Measurements from ENCODE around the gene PDE11A.
"Not testable (repeated sequence)": the region's sequence is repeated elsewhere in the genome, so short reads cannot be mapped to it uniquely, and the experiment has no call there.

PDE11A gene

GRCh38 chr2:177808984-177809809 lies 263.4 kb downstream of the PDE11A start:
- DNase-seq: no peak
- TF ChIP-seq POLR2A (IDR thresholded peaks at IDR 0.05; ENCODE audit: low read length): no peak
- TF ChIP-seq GATA1 (IDR thresholded peaks at IDR 0.05; ENCODE audit: low read depth, low read length): no peak

- no peak for DNase-seq
- TF ChIP-seq POLR2A (IDR thresholded peaks at IDR 0.05; ENCODE audit: low read length) (no peak), GATA1 (IDR thresholded peaks at IDR 0.05; ENCODE audit: low read depth, low read length) (no peak)
Measured at GRCh38 chr2:177806025-177806424, 266.6 kb downstream of the PDE11A start.

- peak; percentile 14 to 15 for DNase-seq
- TF ChIP-seq GATA1 (IDR thresholded peaks at IDR 0.05; ENCODE audit: low read depth, low read length) (no peak), POLR2A (IDR thresholded peaks at IDR 0.05; ENCODE audit: low read length) (no peak)
Measured at GRCh38 chr2:177799531-177799930, 273.0 kb downstream of the PDE11A start.

GRCh38 chr2:177797808-177798207 lies 274.8 kb downstream of the PDE11A start:
- DNase-seq: no peak
- TF ChIP-seq POLR2A (IDR thresholded peaks at IDR 0.05; ENCODE audit: low read length): no peak
- no peak for TF ChIP-seq GATA1 (IDR thresholded peaks at IDR 0.05; ENCODE audit: low read depth, low read length)

- TF ChIP-seq GATA1 (IDR thresholded peaks at IDR 0.05; ENCODE audit: low read depth, low read length) (no peak), POLR2A (IDR thresholded peaks at IDR 0.05; ENCODE audit: low read length) (no peak)
- no peak for DNase-seq
Measured at GRCh38 chr2:177796654-177797415, 275.7 kb downstream of the PDE11A start.

DNA sequence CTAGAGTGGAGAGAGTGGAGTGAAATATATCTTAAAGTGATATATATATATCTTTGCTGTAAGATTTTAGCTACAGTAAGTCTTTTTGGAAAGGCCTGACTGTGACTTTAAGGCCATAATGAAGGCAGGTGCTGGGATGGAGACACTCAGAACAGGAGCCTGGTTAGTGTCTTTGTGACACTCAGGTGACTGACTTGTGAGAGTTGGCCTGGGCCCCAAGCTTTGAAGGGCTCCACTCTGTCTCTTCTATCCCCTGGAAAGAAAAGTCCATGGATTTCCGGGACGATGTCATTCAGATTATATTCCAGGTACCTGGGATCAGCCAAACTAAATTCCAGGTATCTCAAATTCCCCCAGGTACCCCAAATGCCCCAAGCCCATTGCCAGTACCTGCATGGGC lies 276.6 kb downstream of the PDE11A start:
- no peak for DNase-seq
- TF ChIP-seq POLR2A (IDR thresholded peaks at IDR 0.05; ENCODE audit: low read length): no peak
- no peak for TF ChIP-seq GATA1 (IDR thresholded peaks at IDR 0.05; ENCODE audit: low read depth, low read length)

GRCh38 chr2:177785143-177785542 lies 287.4 kb downstream of the PDE11A start:
- DNase-seq: not testable (repeated sequence)

DNA sequence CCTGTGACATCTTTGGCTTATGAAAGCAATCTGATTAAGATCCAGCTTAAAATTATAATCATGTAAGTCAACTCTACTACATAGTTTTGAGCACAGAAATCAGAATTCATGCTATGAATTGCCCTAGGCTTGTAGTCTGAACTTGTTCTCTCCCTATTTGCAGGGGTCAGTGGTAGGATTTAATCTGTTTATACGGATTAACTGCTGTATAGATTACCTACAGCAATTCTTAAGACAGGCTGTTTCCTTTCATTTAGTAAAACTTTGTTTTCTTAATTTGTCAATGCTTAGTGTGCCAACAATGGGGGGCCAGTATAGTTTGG lies 287.9 kb downstream of the PDE11A start:
- TF ChIP-seq POLR2A (IDR thresholded peaks at IDR 0.05; ENCODE audit: low read length): no peak
- DNase-seq: no peak

DNA sequence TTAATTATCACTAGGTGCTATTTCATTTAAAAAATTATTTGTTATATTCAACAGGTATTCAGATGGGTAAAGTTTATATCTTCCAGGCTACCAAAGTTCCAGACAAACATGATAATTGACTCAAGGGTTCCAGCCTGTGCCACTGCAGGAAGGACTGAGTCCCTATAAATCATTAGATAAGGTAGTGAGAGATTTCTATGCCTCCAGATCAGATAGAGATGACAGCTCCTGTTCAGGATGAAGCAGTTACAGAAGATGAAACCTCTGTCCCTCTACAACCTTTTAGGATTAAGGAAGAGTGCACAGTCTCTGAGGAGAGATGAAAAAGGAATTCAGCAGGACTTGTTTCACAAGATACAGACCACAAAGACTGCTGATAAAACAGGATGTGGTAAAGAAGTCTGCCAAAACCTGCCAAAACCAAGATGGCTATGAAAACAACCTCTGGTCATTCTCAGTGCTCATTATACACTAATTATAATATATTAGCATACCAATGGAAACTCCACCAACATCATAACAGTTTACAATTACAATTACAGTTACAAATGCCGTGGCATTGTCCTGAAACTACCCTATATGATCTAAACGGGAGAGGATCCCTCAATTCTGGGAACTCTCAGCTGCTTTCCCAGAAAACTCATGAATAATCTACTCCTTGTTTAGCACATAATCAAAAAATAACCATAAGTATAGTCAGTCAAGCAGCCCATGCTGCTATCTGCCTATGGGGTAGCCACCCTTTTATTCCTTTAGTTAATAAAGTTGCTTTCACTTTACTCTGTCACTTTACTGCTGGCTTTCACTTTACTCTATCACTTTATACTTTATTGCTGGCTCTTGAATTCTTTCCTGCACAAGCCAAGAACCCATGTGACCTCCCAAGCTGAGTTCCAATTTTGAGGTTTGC lies 288.5 kb downstream of the PDE11A start:
- TF ChIP-seq POLR2A (IDR thresholded peaks at IDR 0.05; ENCODE audit: low read length): no peak
- TF ChIP-seq GATA1 (IDR thresholded peaks at IDR 0.05; ENCODE audit: low read depth, low read length): no peak
- no peak for DNase-seq

GRCh38 chr2:177783091-177783490 lies 289.5 kb downstream of the PDE11A start:
- TF ChIP-seq POLR2A (IDR thresholded peaks at IDR 0.05; ENCODE audit: low read length) (no peak), GATA1 (IDR thresholded peaks at IDR 0.05; ENCODE audit: low read depth, low read length) (no peak)
- no peak for DNase-seq

- no peak for TF ChIP-seq GATA1 (IDR thresholded peaks at IDR 0.05; ENCODE audit: low read depth, low read length)
- no peak for TF ChIP-seq POLR2A (IDR thresholded peaks at IDR 0.05; ENCODE audit: low read length)
- no peak for DNase-seq
Measured at GRCh38 chr2:177782613-177783012, 290.0 kb downstream of the PDE11A start.

DNA sequence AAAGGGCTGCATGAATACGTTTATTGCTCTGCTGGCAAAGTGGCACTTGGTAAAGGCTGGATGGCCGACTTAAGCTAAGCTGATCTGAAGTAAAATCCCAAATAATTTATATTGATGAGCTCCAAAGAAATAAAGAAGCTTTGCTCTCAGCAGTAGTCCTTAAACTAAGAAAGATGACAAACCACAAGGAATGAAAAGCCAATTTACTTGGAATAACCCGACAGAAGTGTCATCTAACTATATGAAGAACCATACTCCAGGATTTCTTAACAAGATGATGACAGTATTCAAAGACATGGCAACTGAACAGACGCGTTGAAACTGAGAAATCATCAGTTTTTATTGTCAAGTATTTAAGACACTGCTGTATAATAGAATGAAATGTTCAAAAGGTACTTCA lies 294.1 kb downstream of the PDE11A start:
- no peak for DNase-seq
- TF ChIP-seq POLR2A (IDR thresholded peaks at IDR 0.05; ENCODE audit: low read length): no peak
- no peak for TF ChIP-seq GATA1 (IDR thresholded peaks at IDR 0.05; ENCODE audit: low read depth, low read length)

DNA sequence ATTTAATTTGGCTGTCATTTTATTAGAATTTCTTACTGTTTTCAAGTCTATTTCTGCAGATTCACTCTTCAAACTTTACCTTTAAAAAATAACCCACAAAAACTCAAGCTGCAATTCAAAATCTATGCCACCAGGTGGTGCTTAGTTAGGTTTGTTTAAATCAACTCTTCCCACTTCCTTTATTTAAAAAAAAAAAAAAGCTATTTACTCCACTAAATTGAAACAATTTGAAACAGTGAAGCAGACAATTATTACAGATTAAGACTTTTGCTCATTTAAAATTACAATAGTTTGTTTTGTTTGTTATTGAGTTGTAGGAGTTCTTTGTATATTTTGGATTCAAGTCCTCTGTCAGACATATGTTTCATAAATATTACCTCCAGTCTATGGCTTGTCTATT lies 300.0 kb downstream of the PDE11A start:
- DNase-seq: peak; percentile 22 to 25
- TF ChIP-seq GATA1 (IDR thresholded peaks at IDR 0.05; ENCODE audit: low read depth, low read length): no peak
- TF ChIP-seq POLR2A (IDR thresholded peaks at IDR 0.05; ENCODE audit: low read length): no peak

GRCh38 chr2:177771191-177771590 lies 301.4 kb downstream of the PDE11A start:
- DNase-seq: no peak
- TF ChIP-seq POLR2A (IDR thresholded peaks at IDR 0.05; ENCODE audit: low read length): no peak
- TF ChIP-seq GATA1 (IDR thresholded peaks at IDR 0.05; ENCODE audit: low read depth, low read length): no peak
